KOPT-K1 (cell line): ENCODE results near the gene FOXS1.
"Not testable (repeated sequence)": the region's sequence is repeated elsewhere in the genome, so short reads cannot be mapped to it uniquely, and the experiment has no call there.

Experiments used
- H3K27ac ChIP-seq: fragments of 200-600 bp; sonication (generic); 2 replicates; pipeline ENCODE4 v1.5.1; 2016; ENCODE audit warnings: antibody characterized with exemption, mild to moderate bottlenecking, low read depth, low read length; ENCODE audit not compliant: poor library complexity, severe bottlenecking
- H3K36me3 ChIP-seq: fragments of 200-600 bp; sonication (generic); 2 replicates; pipeline ENCODE4 v1.5.1; 2017; ENCODE audit warnings: antibody characterized with exemption, mild to moderate bottlenecking, low read length, moderate library complexity; ENCODE audit not compliant: insufficient read depth
- H3K9me3 ChIP-seq: fragments of 200-600 bp; sonication (generic); 2 replicates; pipeline ENCODE4 v1.5.1; 2017; ENCODE audit warnings: antibody characterized with exemption, low read length, mild to moderate bottlenecking; ENCODE audit not compliant: insufficient read depth, poor library complexity, severe bottlenecking

FOXS1 gene

DNA sequence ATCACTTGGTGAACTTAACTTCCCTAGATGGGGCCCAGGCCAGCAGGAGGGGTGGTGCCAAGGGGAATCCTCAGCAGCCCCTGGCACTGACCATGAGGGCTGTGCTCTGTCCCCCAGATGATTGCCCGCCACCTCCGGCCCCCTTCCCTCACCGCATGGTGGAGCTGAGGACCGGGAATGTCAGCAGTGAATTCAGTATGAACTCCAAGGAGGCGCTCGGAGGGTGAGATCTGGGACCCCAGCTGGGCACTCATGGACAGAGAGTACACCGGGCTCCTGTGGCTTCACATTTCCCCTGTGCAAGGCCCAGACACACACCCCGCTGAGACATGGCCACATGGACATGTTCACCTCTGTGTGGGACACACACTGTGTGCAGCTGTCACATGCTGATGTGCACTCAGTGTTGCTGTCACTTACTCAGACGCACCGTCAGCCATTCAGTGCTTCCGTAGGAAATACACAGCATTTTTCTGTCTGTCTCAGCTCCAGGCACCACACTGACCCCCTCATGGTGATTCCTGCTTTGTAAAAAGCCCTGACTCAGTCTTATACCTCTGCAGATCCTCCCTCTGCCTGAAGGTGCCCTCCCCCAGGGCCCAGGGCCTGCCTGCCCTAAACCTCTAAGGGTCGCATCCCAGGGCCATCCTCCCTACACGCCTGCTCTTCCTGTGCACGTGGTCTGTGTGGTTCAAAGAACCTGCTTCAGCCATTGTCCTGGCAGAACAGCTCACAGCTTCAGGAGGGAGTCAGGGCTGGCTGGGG, 21.9 kb downstream of the FOXS1 start:
- no peaks in the 10 kb centered on the region for H3K9me3 ChIP-seq

DNA sequence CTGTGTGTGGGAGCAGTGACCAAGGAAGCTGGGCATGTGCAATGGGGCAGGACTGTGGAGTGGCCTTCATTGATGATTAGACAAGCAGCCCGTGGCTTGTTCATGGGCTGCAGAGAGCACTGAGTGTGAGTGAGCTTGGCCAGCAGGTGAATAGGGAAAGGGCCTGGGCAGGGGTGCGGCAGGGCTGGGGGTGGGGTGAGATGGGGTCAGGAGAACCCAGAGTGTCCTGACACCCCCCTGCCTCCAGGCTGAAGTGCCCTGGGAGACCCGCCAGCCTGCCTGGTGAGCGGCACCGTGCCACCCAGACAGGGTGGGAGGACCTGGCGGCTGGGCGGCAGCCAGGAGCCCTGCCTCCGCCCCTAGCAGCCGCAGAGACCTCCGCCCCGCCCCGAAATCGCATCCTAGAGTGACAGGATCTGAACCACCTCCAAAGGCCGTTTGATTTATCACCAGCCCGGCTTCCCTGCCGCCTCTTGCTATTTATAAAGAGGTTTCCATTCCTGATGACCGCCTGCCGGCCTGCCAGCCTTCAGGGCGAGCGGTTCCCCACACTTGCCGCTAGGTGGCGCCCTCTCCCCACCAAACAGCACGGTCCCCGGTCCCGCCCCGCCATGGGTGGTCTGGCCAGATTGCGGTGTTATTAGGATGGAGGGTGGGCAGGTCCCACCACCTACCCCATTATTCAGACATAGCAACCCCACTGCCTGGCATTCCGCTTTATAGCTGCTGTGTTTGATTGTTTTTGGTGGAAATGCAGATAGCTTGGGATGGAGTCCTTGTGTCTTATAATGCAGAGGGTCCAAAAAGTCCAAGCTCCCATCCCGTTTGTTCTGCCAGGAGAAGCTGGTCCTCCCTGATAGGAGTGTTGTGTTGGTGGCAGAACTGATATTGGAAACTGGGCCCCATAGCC, 22.7 kb downstream of the FOXS1 start:
- Histone ChIP-seq H3K27ac (no peak overlapping the region), H3K9me3 (no peaks in the 10 kb centered on the region), H3K36me3 (no peaks in the 10 kb centered on the region)

More for the DNA sequence above, 21.9 kb downstream of the FOXS1 start:
- Histone ChIP-seq H3K36me3 (no peaks in the 10 kb centered on the region), H3K27ac (no peak overlapping the region)

DNA sequence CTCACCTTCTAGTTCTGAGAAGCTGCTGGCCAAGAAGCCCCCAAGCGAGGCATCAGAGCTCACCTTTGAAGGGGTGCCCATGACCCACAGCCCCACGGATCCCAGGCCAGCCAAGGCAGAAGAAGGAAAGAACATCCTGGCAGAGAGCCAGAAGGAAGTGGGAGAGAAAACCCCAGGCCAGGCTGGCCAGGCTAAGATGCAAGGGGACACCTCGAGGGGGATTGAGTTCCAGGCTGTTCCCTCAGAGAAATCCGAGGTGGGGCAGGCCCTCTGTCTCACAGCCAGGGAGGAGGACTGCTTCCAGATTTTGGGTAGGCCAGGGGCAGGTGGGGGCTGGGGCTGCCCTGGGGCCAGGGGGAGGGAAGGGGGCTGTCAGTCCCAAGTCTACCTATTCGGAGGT, 24.0 kb downstream of the FOXS1 start:
- Histone ChIP-seq H3K36me3 (no peaks in the 10 kb centered on the region), H3K9me3 (no peaks in the 10 kb centered on the region), H3K27ac (no peak overlapping the region)

DNA sequence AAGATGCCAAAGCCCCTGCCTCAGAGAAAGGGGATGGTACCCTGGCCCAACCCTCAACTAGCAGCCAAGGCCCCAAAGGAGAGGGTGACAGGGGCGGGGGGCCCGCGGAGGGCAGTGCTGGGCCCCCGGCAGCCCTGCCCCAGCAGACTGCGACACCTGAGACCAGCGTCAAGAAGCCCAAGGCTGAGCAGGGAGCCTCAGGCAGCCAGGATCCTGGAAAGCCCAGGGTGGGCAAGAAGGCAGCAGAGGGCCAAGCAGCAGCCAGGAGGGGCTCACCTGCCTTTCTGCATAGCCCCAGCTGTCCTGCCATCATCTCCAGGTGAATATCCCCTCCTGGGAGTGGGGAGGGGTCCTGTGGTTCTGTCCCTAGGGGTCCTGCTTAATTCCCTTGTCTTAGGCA, 25.2 kb downstream of the FOXS1 start:
- H3K36me3 ChIP-seq: no peaks in the 10 kb centered on the region
- no peak overlapping the region for H3K27ac ChIP-seq
- H3K9me3 ChIP-seq: no peaks in the 10 kb centered on the region

DNA sequence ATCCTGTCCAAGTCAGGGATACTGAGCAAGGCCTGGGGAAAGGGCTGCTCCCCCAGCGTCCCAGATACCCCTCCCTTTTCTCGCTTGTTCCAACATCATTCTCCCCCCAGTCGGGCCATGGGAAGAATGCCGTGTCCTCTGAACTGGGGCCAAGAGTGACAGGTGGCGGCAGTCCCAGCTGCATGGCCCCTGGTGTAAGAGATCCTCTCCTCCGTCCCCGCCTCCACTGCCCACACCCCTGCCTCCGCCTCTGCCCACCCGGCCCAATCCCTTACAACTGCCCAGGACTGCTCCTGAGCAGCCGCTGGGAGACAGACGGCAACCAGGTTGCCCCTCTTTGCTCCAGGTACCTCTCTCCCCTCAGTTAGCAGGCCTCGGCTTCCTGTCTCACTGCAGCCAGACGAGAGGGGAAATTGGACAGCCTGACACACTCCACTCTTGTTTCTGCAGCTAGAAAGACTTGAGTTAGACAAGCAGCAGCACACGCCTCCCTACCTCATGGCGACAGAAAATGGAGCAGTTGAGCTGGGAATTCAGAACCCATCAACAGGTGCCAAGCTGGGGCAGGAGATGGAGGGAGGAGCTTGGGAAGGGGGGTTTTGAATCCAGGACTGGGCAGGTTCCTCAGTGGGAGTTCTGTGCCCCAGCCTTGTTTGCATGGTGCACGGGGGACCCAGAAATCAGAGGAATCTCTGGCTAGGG, 26.2 kb downstream of the FOXS1 start, which contains the start of gene MYLK2:
MYLK2 (plus strand) TSS at position 274 of the 702 bp plus-strand sequence; CDS start at position 499, 225 bp downstream.
- H3K27ac ChIP-seq: no peak within 1 kb of the TSS
- no peaks in the 10 kb centered on the region for H3K36me3 ChIP-seq
- H3K9me3 ChIP-seq: no peaks in the 10 kb centered on the region

DNA sequence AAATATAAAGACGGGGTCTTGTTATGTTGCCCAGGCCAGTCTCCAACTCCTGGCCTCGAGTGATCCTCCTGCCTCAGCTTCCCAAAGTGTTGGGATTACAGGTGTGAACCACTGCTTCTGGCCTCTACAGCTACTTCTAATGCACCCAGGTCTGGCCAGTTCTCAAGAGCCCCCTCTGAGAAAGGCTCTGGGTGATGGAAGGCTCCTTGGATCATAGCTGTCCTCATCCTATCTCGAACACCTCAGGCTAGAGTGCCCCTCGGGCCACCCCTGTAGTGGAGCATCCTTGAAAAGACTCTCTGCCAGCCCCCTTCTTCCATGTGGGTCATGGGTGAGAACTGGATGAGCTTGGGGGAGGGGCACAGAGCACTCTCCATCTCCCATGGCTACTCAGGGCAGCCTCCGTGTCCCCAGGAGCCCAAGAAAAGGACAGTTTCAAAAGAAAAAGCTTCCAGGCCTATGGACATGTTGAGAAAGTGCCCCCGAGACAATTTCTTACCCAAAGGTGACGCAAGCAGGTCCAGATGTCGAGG, 27.0 kb downstream of the FOXS1 start:
- no peaks in the 10 kb centered on the region for H3K36me3 ChIP-seq
- H3K9me3 ChIP-seq: no peaks in the 10 kb centered on the region
- no peak overlapping the region for H3K27ac ChIP-seq

DNA sequence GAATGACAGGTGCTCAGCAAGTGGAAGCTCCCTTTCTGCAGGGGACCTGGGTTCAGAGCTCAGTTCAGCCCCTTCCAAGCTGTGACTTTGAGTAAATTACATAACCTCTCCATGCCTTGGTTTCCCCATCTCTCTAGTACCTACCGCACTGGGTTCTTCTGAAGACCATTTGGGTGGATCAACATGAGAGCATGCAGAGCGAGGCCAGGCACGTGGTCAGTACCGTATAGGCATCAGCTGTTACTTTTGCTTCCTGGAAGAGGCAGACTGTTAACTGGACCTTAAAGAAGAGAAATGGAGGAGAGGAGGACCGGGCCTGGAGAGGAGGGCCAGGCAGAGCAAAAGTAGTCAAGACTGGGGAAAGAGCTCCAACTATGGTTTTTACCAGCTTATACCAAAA, 27.9 kb downstream of the FOXS1 start:
- Histone ChIP-seq H3K36me3 (peaks cover 4% of the 10 kb centered on the region; the same call in 1 of the 2 replicates), H3K9me3 (no peaks in the 10 kb centered on the region), H3K27ac (no peak overlapping the region)

DNA sequence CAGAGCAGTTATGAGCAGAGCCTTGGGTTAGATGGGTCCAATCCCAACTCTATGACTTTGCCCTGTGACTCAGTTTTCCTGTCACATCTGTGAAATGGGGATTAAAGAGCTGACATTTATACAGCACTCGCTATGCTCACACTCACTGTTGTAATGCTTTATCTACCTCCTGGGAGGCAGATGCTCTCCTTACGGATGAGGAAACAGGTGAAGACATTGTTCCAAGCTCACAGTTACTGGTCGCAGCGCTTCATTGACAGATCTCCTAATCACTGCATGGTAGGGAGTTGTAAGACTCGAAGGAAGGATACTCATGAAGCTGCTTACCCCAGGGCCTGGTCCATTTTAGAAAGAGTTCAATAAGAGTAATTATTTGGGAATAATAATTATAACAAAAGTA, 29.2 kb downstream of the FOXS1 start:
- Histone ChIP-seq H3K9me3 (no peaks in the 10 kb centered on the region), H3K36me3 (peaks cover 16% of the 10 kb centered on the region), H3K27ac (no peak overlapping the region)

DNA sequence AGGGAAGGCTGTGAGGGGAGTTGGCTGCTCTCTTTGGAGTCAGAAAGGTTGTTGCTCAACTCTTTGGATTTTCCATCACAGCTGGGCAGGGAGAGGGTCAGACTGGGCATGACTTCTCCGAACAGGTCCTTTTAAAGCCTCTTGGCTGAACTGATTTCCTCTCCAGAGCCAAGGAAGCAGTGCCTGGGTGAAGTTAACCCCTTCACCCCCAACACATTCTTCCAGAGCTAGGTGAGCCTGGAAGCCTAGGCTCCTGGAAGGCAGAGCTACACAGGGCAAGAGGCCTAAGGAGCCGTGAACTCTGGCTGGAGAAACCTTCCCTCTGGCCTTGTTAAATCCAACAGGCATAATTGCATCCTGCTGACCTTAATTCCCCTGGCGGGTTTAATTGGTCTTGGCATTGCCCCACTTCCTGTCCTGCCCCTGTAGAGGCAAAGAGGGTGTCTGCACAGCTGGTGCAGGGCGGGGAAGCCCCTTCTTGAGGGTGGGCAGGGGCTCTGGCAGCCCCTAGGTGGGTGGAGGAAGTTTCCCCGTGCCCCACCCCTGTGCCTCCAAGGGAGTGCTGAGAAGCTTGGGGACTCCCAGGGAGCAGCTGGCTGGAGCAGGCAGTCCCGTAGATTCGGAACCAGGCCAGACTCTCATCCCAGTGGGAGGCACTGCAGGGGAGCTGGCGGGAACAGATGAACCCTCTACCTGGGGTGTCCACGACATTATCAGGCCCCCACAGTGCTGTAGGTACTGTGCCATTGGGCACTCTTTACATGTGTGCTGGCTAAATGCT, 29.8 kb downstream of the FOXS1 start:
- H3K9me3 ChIP-seq: no peaks in the 10 kb centered on the region
- H3K27ac ChIP-seq: no peak overlapping the region
- H3K36me3 ChIP-seq: peaks cover 22% of the 10 kb centered on the region

DNA sequence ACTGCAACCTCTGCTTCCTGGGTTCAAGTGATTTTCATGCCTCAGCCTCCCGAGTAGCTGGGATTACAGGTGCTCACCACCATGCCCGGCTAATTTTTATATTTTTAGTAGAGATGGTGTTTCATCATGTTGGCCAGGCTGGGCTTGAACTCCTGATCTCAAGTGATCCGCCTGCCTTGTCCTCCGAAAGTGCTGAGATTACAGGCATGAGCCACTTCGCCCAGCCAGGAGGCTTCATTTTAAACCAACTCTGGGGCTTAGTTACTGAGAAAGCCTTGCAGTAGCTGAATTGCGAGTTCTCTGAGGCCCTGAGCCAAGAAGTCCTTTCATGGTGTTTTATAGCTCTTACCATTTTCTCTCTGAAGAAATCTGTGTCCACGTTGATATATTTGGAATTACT, 31.3 kb downstream of the FOXS1 start:
- peaks cover 33% of the 10 kb centered on the region for H3K36me3 ChIP-seq
- not testable (repeated sequence) for H3K9me3 ChIP-seq, H3K27ac ChIP-seq

DNA sequence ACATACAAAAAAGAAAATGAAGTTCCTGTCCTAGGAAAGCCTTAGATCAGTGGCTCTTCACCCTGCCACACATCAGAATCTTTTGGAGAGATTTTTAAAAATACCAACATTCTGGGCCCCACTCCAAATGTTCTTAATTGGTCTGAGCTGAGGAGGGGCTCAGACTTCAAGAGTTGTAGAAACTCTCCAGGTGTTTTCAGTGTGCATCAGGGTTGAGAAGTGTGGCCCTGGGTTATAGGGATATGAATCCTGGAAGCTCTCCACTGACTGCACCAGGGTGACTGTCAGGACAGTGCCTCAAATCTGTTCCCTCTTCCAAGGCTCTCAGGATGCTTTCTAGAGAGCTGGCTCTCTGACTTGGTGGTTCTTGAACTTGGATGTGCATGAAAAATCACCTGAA, 31.8 kb downstream of the FOXS1 start:
- no peaks in the 10 kb centered on the region for H3K9me3 ChIP-seq
- H3K27ac ChIP-seq: no peak overlapping the region
- H3K36me3 ChIP-seq: peaks cover 36% of the 10 kb centered on the region

DNA sequence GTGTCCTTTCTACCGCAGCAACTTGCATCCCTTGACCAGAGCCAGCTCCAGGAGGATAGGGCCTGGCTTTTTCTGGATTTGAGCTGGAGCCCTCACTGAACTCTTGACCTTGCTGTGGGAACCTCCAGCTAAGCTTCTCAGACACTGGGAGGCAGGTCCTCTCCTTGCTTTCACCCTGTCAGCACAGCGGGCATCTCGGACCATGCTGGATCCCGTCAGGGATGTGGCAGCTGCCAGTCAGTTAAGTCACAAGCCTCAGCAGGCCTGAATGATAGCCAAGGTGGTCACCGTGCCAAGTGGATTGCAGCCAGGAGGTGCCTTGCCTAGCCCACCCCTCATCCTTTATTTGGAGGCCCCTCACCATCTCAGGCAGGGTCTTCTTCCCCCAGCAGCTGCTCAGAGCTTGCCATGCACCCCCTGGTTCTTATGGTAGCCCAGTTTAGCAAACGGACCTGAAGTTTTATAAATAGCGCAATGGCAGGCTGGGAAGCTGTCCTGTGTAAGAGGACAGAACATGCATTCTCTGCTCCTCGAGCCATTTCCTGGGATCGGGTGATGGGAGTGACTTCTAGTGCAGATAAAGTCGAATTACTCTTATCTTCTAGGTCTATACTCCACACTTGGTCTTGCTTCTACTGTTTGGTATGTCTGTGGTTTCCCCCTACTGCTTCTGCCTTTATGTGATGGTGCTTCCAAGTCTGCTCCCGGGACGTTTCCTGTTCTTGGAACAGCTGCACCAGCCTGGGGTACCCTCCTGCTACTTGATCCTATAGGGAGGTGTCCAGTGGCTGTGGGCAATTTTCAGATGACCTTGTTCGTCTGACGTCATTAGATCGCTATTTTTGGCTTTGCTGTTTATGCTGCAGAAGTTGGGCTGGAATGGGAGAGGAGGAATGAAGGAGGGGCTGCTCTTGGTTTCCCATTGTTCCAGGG, 33.3 kb downstream of the FOXS1 start:
- H3K27ac ChIP-seq: no peak overlapping the region
- H3K36me3 ChIP-seq: peaks cover 50% of the 10 kb centered on the region
- no peaks in the 10 kb centered on the region for H3K9me3 ChIP-seq

DNA sequence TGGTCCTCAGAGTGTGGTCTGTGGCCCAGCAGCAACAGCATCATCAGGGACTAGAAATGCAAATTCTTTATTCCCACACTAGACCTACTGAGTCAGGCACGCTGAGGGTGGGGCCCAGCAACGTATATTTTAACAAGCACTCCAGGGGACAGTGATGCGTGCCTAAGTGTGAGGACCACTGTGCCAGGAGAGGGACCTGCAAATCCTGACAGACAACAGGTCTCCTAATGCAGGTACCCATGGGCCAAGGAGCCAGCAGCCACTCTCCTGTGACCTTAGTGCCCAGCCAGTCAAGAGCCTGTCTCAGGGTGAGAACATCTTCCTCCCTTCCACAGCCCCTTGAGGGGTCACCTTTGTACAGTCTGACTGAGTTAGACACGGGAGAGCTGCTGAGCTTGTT, 34.2 kb downstream of the FOXS1 start:
- Histone ChIP-seq H3K9me3 (no peaks in the 10 kb centered on the region), H3K27ac (no peak overlapping the region), H3K36me3 (peaks cover 59% of the 10 kb centered on the region)
